HL-60 (cell line): ENCODE data around the gene ZNF385A.
"Not testable (repeated sequence)": the region's sequence is repeated elsewhere in the genome, so short reads cannot be mapped to it uniquely, and the experiment has no call there.

Source experiments
- DNase-seq, 2 experiments: peaks; one replicate each; pipeline ENCODE4 v3.0.0-alpha.2; 2010 to 2020; ENCODE audit warnings: low read depth in 1 of 2, low spot score in 1 of 2
- H3K27ac ChIP-seq: fragments of 250-450 bp; sonication (Bioruptor Pico); replicated peaks from 2 replicates; pipeline ENCODE4 v1.5.1; 2020; ENCODE audit warnings: mild to moderate bottlenecking, moderate library complexity
- H3K27me3 ChIP-seq: fragments of 250-450 bp; sonication (Bioruptor Pico); 2 replicates; pipeline ENCODE4 v1.5.1; 2021; ENCODE audit warnings: mild to moderate bottlenecking, moderate library complexity; ENCODE audit not compliant: insufficient read depth, poor library complexity, severe bottlenecking
- H3K4me3 ChIP-seq: replicated peaks from 2 replicates; pipeline ENCODE4 v1.5.1; 2011; ENCODE audit warnings: mild to moderate bottlenecking, control low read depth, low read length; ENCODE audit not compliant: insufficient read depth
- CTCF ChIP-seq: IDR thresholded peaks from one replicate; pipeline ENCODE4 v1.5.1; 2011; ENCODE audit warnings: low read length, control low read depth, inconsistent platforms; ENCODE audit not compliant: insufficient read depth
- GABPA ChIP-seq: IDR thresholded peaks from 2 replicates; pipeline ENCODE4 v1.6.1; 2012; ENCODE audit warnings: low read depth
- POLR2AphosphoS5 ChIP-seq: IDR thresholded peaks from 2 replicates; pipeline ENCODE4 v1.6.1; 2012; ENCODE audit warnings: low read depth
- REST ChIP-seq: IDR thresholded peaks from 2 replicates; pipeline ENCODE4 v1.6.1; 2012; ENCODE audit warnings: low read depth; ENCODE audit not compliant: insufficient replicate concordance
- SPI1 ChIP-seq: IDR thresholded peaks from 2 replicates; pipeline ENCODE4 v1.6.1; 2012; ENCODE audit warnings: low read depth, mild to moderate bottlenecking, borderline replicate concordance

The ZNF385A gene

GRCh38 chr12:54356228-54356627 is 28.3 kb downstream of the ZNF385A start:
- TF ChIP-seq GABPA, result no peak
- TF ChIP-seq REST, result no peak
- no peak for TF ChIP-seq SPI1
- TF ChIP-seq CTCF, result no peak
- Histone ChIP-seq H3K27me3 (no peaks in the 10 kb centered on the region), H3K4me3 (no peak overlapping the region), H3K27ac (no peak overlapping the region)
- DNase-seq, result no peak

GRCh38 chr12:54355104-54355815 is 29.3 kb downstream of the ZNF385A start:
- no peak overlapping the region for H3K27ac ChIP-seq
- no peak for DNase-seq
- no peak for TF ChIP-seq REST
- TF ChIP-seq POLR2AphosphoS5, result no peak
- no peak for TF ChIP-seq GABPA
- TF ChIP-seq SPI1, result no peak
- no peak for TF ChIP-seq CTCF
- no peaks in the 10 kb centered on the region for H3K27me3 ChIP-seq
- no peak overlapping the region for H3K4me3 ChIP-seq

GRCh38 chr12:54354271-54354670 is 30.3 kb downstream of the ZNF385A start:
- not testable (repeated sequence) for DNase-seq, H3K27ac ChIP-seq, H3K4me3 ChIP-seq, H3K27me3 ChIP-seq

- TF ChIP-seq SPI1 (no peak), CTCF (no peak), GABPA (no peak), REST (no peak), POLR2AphosphoS5 (no peak)
- H3K4me3 ChIP-seq, result no peak overlapping the region
- DNase-seq, result no peak
- H3K27me3 ChIP-seq, result no peaks in the 10 kb centered on the region
- H3K27ac ChIP-seq, result no peak overlapping the region
Measured at GRCh38 chr12:54352891-54353874, 31.4 kb downstream of the ZNF385A start.
